HG03575 (cell line): ENCODE data around the gene COLEC12.

Source experiments
- ATAC-seq: cut with Tn5 transposase; IDR thresholded peaks from one replicate; pipeline ENCODE4 v1.9.1; 2021; ENCODE audit not compliant: unreplicated experiment, insufficient number of reproducible peaks, low FRiP score; ENCODE audit errors: extremely low read depth

The COLEC12 gene

GRCh38 chr18:453400-453799 is 47.1 kb downstream of the COLEC12 start:
- no peak for ATAC-seq

GRCh38 chr18:452816-453215 is 47.7 kb downstream of the COLEC12 start:
- ATAC-seq, result no peak

GRCh38 chr18:449374-449773 is 51.1 kb downstream of the COLEC12 start:
- no peak for ATAC-seq

- no peak for ATAC-seq
Observed at GRCh38 chr18:448116-448790, 52.2 kb downstream of the COLEC12 start.

GRCh38 chr18:446941-447560 is 53.5 kb downstream of the COLEC12 start:
- ATAC-seq, result no peak

- ATAC-seq, result no peak
Observed at GRCh38 chr18:445055-445454, 55.4 kb downstream of the COLEC12 start.

GRCh38 chr18:438571-438970 is 61.9 kb downstream of the COLEC12 start:
- no peak for ATAC-seq

GRCh38 chr18:435940-436339 is 64.6 kb downstream of the COLEC12 start:
- no peak for ATAC-seq

- ATAC-seq, result no peak
Observed at GRCh38 chr18:434410-434809, 66.1 kb downstream of the COLEC12 start.

GRCh38 chr18:433960-434359 is 66.5 kb downstream of the COLEC12 start:
- no peak for ATAC-seq

- ATAC-seq, result no peak
Observed at GRCh38 chr18:433298-433697, 67.2 kb downstream of the COLEC12 start.

- no peak for ATAC-seq
Observed at GRCh38 chr18:432791-433190, 67.7 kb downstream of the COLEC12 start.

GRCh38 chr18:429030-429429 is 71.5 kb downstream of the COLEC12 start:
- ATAC-seq, result no peak

GRCh38 chr18:427005-427404 is 73.5 kb downstream of the COLEC12 start:
- no peak for ATAC-seq

- no peak for ATAC-seq
Observed at GRCh38 chr18:425106-425745, 75.3 kb downstream of the COLEC12 start.

GRCh38 chr18:424668-425067 is 75.8 kb downstream of the COLEC12 start:
- no peak for ATAC-seq

- no peak for ATAC-seq
Observed at GRCh38 chr18:424071-424661, 76.3 kb downstream of the COLEC12 start.

GRCh38 chr18:422966-423365 is 77.5 kb downstream of the COLEC12 start:
- ATAC-seq, result no peak

- no peak for ATAC-seq
Observed at GRCh38 chr18:421247-422155, 79.0 kb downstream of the COLEC12 start.
